CD14-positive monocyte (primary cell): Measurements from ENCODE around the gene CNIH2. TPM values are rescaled to one million over a fixed set of nuclear protein-coding genes. Genes with fewer than 3 reads are reported as not detected.

Source experiments
- DNase-seq, 3 donors: peaks; one replicate each; pipeline ENCODE4 v3.0.0-alpha.2; 2011 to 2022
- H2AFZ ChIP-seq: 2 replicates; pipeline ENCODE4 v1.6.0; 2012; ENCODE audit warnings: mild to moderate bottlenecking, low read depth, low read length, inconsistent platforms; ENCODE audit not compliant: insufficient read depth, poor library complexity, severe bottlenecking
- H3K27ac ChIP-seq, 2 donors: 1 replicate in 1 of 2; 2 replicates in 1 of 2; pipeline ENCODE4 v1.5.1; 2012 to 2013; ENCODE audit warnings: low read length in 2 of 2, control low read depth in 1 of 2, inconsistent platforms in 1 of 2, low read depth in 1 of 2, mild to moderate bottlenecking in 1 of 2
- H3K27me3 ChIP-seq, 2 donors: one replicate each; pipeline versions ENCODE4 v1.6.0 to v1.6.1; 2011 to 2013; ENCODE audit warnings: low read length in 2 of 2; ENCODE audit not compliant: control insufficient read depth in 2 of 2, insufficient read depth in 2 of 2
- H3K36me3 ChIP-seq, 2 donors: replicated peaks in 1 of 2; 1 replicate in 1 of 2; 2 replicates in 1 of 2; pipeline versions ENCODE4 v1.5.1 to v1.6.1; 2012 to 2013; ENCODE audit warnings: low read length in 2 of 2, control low read depth in 1 of 2, inconsistent platforms in 1 of 2, mild to moderate bottlenecking in 1 of 2; ENCODE audit not compliant: insufficient read depth in 2 of 2, control insufficient read depth in 1 of 2
- H3K4me1 ChIP-seq, 2 donors: 1 replicate in 1 of 2; 2 replicates in 1 of 2; pipeline versions ENCODE4 v1.5.1 to v1.6.1; 2012 to 2013; ENCODE audit warnings: low read length in 2 of 2, control low read depth in 1 of 2, inconsistent platforms in 1 of 2, mild to moderate bottlenecking in 1 of 2, moderate library complexity in 1 of 2; ENCODE audit not compliant: insufficient read depth in 2 of 2, control insufficient read depth in 1 of 2
- H3K4me2 ChIP-seq: replicated peaks from 2 replicates; pipeline ENCODE3; 2012; ENCODE audit warnings: low read length, moderate library complexity, mild to moderate bottlenecking; ENCODE audit not compliant: poor library complexity, severe bottlenecking; ENCODE audit errors: extremely low read depth
- H3K4me3 ChIP-seq, 3 experiments: fragments of 200-600 bp in 1 of 3; sonication (generic) in 1 of 3; replicated peaks in 1 of 3; 1 replicate in 2 of 3; 2 replicates in 1 of 3; pipeline ENCODE4 v1.5.1; 2011 to 2013; ENCODE audit warnings: low read length in 3 of 3, mild to moderate bottlenecking in 3 of 3, control low read depth in 2 of 3, low read depth in 2 of 3, inconsistent platforms in 1 of 3, moderate library complexity in 1 of 3
- H3K79me2 ChIP-seq: 2 replicates; pipeline ENCODE4 v1.6.0; 2012; ENCODE audit warnings: mild to moderate bottlenecking, control low read depth, inconsistent platforms, low read length, moderate library complexity; ENCODE audit not compliant: insufficient read depth
- H3K9ac ChIP-seq: 2 replicates; pipeline ENCODE4 v1.6.0; 2017; ENCODE audit warnings: low read length, mild to moderate bottlenecking; ENCODE audit not compliant: insufficient read depth, poor library complexity, severe bottlenecking
- H3K9me3 ChIP-seq, 2 donors: replicated peaks in 1 of 2; 1 replicate in 1 of 2; 2 replicates in 1 of 2; pipeline versions ENCODE4 v1.5.1 to v1.6.1; 2012 to 2013; ENCODE audit warnings: low read length in 2 of 2, control low read depth in 1 of 2; ENCODE audit not compliant: control insufficient read depth in 1 of 2, insufficient read depth in 1 of 2
- H4K20me1 ChIP-seq: 2 replicates; pipeline ENCODE4 v1.6.0; 2012; ENCODE audit warnings: mild to moderate bottlenecking, low read length, control low read depth, moderate library complexity; ENCODE audit not compliant: insufficient read depth
- H3K27ac Mint-ChIP-seq, 7 donors: one replicate each; pipeline ENCODE4 v1.8.0; 2020; ENCODE audit warnings: mild to moderate bottlenecking in 7 of 7, mixed read lengths in 7 of 7, moderate library complexity in 6 of 7, inconsistent platforms in 2 of 7
- H3K27me3 Mint-ChIP-seq, 3 donors: one replicate each; pipeline ENCODE4 v1.8.0; 2021 to 2022; ENCODE audit warnings: low read depth in 3 of 3, mild to moderate bottlenecking in 3 of 3, mixed read lengths in 3 of 3, moderate library complexity in 3 of 3, inconsistent platforms in 1 of 3
- H3K36me3 Mint-ChIP-seq, 2 donors: one replicate each; pipeline ENCODE4 v1.8.0; 2020; ENCODE audit warnings: mixed read lengths in 2 of 2, inconsistent platforms in 1 of 2, mild to moderate bottlenecking in 1 of 2
- H3K4me1 Mint-ChIP-seq: one replicate; pipeline ENCODE4 v1.8.0; 2020; ENCODE audit warnings: mild to moderate bottlenecking, mixed read lengths
- H3K4me3 Mint-ChIP-seq, 2 donors: one replicate each; pipeline ENCODE4 v1.8.0; 2020; ENCODE audit warnings: mild to moderate bottlenecking in 2 of 2, mixed read lengths in 2 of 2, moderate library complexity in 1 of 2
- H3K9me3 Mint-ChIP-seq, 7 donors: one replicate each; pipeline ENCODE4 v1.8.0; 2020 to 2022; ENCODE audit warnings: mixed read lengths in 7 of 7, mild to moderate bottlenecking in 6 of 7, moderate library complexity in 6 of 7, inconsistent platforms in 2 of 7
- CTCF ChIP-seq: fragments of 200-600 bp; IDR thresholded peaks from one replicate; pipeline ENCODE4 v1.8.0; 2022; ENCODE audit warnings: antibody characterized with exemption, mild to moderate bottlenecking
- WGBS: methylation state at CpG from one replicate; pipeline ENCODE4 v1.1.5; 2013; ENCODE audit warnings: missing lambda C conversion rate; ENCODE audit not compliant: insufficient coverage; 5-methylcytosine and 5-hydroxymethylcytosine counted together
- intact Hi-C, 2 donors: fragments of 100-400 bp; cut with micrococcal nuclease; formaldehyde crosslinking; loops; one replicate each; pipeline versions ENCODE4 v1.15.0 to v1.15.1; 2023
- polyA plus RNA-seq, 3 donors: library from polyadenylated mRNA; depleted of rRNA in 1 of 3; unstranded in 2 of 3; stranded (reverse) in 1 of 3; fragments of 300-500 nt in 2 of 3; fragments of >200 nt in 1 of 3; fragmentation: Illumina TruSeq in 2 of 3; gene quantifications; 1 replicate in 2 of 3; 2 replicates in 1 of 3; pipeline ENCODE4 v1.2.3, GENCODE V29; 2012 to 2021

The CNIH2 gene
- polyA plus RNA-seq, 3 donors = 1.2 TPM; not detected in 2

GRCh38 chr11:66233301-66233700 is 44.7 kb upstream of the CNIH2 start:
- Mint-ChIP-seq H3K27ac (peak overlapping the region in 1 of 7 donors; percentile 25), H3K4me3 (no peak overlapping the region), H3K9me3 (no peaks in the 10 kb centered on the region), H3K27me3 (no peaks in the 10 kb centered on the region), H3K4me1 (no peaks in the 10 kb centered on the region), H3K36me3 (peaks cover 77 to 82% of the 10 kb centered on the region in 2 donors)
- Histone ChIP-seq H2AFZ (no peak overlapping the region), H3K9me3 (no peaks in the 10 kb centered on the region), H3K79me2 (no peaks in the 10 kb centered on the region), H4K20me1 (no peaks in the 10 kb centered on the region), H3K9ac (no peak overlapping the region), H3K36me3 (peaks cover 71 to 88% of the 10 kb centered on the region in 2 donors), H3K4me2 (no peak overlapping the region), H3K4me3 (no peak overlapping the region), H3K27ac (no peak overlapping the region), H3K27me3 (no peaks in the 10 kb centered on the region), H3K4me1 (no peaks in the 10 kb centered on the region)
- no peak for DNase-seq
- 100% methylated on average over 3 of the region's 5 CpGs for WGBS
- intact Hi-C loops = no loop called here
- no peak for TF ChIP-seq CTCF

- H3K36me3 Mint-ChIP-seq = peaks cover 83 to 91% of the 10 kb centered on the region in 2 donors
- 96% methylated on average over 3 of the region's 11 CpGs for WGBS
Measured at GRCh38 chr11:66235141-66235540, 42.8 kb upstream of the CNIH2 start.

More at GRCh38 chr11:66235141-66235540, 42.8 kb upstream of the CNIH2 start:
- no peak overlapping the region for H3K4me2 ChIP-seq
- no peak overlapping the region for H2AFZ ChIP-seq
- Mint-ChIP-seq H3K4me3 (no peak overlapping the region), H3K27me3 (no peaks in the 10 kb centered on the region), H3K9me3 (no peaks in the 10 kb centered on the region), H3K4me1 (no peaks in the 10 kb centered on the region), H3K27ac (peak overlapping the region in 2 of 7 donors; percentile 38 to 48)
- no peak overlapping the region for H3K4me3 ChIP-seq
- no peak overlapping the region for H3K27ac ChIP-seq
- no peak for TF ChIP-seq CTCF
- H3K79me2 ChIP-seq = no peaks in the 10 kb centered on the region
- intact Hi-C loops = no loop called here
- H3K36me3 ChIP-seq = peaks cover 84 to 94% of the 10 kb centered on the region in 2 donors
- H3K4me1 ChIP-seq = no peaks in the 10 kb centered on the region
- DNase-seq = no peak
- H3K9ac ChIP-seq = no peak overlapping the region
- H4K20me1 ChIP-seq = no peaks in the 10 kb centered on the region
- H3K27me3 ChIP-seq = no peaks in the 10 kb centered on the region
- H3K9me3 ChIP-seq = no peaks in the 10 kb centered on the region
